T follicular helper cell (primary cell): Measurements from ENCODE around the gene ZBTB38.

Experiments
- DNase-seq: peaks from one replicate; pipeline ENCODE4 v3.0.0-alpha.2; 2020; ENCODE audit warnings: low read depth

The ZBTB38 gene

DNA sequence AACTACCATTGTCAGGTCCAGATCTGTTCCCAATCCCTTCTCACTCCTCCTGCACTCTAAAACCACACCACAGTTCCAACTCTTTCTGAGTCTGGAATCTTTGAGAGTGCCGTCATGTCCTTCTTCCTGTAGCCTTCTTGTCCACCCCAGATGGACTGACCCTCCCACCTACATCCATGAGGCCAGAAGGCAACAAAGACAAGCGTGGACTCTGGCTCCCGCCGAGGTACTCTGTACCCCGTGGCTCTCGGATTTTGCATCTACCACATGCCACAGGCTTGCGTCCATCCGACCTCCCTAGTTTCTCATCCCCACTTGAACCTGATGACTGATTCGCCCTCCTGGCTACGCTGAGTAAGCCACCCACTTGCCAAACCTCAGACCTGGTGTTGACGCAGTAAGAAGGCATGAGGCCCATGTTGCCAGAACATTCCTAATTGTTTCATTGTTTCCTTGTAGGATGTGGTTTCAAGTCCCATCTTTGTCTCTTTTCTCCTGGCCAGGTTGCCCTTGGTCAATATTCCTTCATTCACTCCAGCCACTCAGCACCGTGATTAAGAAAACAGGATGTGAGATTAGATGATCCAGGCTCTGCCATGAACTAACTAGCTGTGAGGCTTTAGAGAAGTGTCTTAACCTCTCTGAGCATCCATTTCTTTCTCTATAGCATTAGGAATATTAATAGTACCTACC is 1.1 kb upstream of the ZBTB38 start:
- no peak for DNase-seq

DNA sequence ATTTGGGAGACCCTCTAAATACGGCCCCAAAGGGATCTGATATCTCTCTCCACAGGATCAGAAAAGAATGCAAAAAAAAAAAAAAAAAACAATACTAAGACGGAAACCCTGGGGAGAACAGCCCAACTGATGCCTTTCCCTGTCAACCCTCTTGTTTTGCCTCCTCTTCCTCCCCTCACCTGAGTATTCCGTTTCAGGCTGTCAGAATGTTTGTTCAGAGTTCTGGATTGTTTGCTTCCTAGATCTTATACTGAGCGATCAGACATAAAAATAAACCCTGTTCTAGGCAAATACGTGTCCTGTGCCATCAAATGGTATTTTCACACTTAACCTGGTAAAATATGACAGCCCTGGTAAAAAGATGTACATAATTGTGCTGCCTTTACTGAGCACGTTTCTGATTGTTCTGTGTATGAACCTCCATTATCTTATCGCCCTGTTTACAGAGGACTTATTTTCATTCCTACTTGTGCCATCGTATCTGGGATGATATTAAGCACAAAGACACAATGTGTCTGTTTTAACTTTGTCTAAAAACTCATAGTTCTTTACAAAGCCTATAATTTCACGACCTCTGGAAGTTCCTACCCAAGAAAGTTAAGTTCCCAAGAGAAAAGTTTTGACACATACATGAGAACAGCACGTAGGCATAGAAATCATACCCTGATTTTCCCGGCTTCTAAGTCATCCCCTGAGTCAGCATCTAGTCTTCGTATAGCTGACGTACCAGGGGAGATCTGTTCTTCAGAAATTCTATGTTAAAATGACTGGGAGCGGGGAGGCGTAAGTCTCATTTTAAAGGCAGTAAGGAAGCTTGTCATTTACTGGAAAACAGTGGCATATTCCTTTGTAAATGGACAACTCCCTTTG is 856 bp downstream of the ZBTB38 start:
- no peak for DNase-seq

DNA sequence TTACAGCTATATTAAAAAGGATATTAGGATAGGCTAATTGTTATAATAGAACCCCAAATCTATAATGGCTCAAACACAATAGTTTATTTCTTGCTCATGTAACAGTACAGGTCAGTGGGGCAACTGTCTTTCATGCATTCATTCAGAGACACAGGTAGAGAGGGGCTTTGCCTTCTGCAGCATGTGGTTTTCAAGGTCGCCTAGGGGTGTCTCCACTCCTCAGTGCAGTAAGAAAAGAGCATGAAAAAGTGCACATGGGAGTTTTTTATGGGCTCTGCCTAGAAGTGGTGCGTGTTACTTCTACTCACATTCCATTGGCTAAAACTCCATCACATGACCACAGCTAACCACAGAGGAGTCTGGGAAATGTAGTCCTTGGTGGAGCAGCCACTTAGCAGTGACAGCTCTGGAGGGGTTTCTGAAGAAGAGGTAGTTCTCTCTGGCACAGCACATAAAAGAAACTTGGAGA is 1.8 kb downstream of the ZBTB38 start:
- DNase-seq, result peak; percentile 52

DNA sequence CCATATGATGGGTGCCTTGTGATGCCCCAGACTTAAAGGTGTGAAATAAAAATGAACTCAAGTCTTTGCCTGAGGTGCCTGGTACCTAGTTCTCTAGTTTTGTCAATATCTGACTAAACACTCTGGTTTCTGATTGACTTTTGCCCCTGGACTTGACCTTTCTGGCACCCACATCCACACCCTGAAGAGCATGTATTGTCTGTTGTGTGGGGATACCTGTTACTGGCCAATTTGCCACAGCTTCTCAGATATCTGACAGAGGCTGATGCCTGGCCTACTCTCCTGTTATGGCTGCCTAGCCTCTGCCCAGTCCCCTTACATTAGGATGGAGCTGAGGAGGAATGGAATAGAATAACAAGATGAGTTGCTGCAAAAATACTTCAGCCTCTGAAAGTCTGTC is 3.6 kb downstream of the ZBTB38 start:
- DNase-seq, result no peak

DNA sequence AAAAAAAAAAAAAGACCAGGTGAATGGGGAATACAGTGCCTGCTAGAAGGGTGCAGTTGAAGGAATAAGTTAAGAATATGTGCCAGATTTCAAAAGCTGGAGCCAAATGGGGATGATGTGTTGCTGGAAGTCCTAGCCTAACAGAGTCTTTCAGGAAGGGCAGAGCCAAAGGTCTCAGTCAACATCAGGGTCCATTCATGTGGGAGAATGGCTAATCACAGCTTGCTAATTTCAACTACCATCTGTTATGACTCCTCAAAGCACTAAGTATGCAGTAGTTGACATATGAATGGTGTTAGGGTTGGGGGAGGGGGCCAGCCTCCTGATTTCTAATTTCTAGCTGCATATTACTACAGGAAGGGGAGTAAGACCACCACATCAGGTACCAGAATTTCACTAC is 4.4 kb downstream of the ZBTB38 start:
- no peak for DNase-seq

DNA sequence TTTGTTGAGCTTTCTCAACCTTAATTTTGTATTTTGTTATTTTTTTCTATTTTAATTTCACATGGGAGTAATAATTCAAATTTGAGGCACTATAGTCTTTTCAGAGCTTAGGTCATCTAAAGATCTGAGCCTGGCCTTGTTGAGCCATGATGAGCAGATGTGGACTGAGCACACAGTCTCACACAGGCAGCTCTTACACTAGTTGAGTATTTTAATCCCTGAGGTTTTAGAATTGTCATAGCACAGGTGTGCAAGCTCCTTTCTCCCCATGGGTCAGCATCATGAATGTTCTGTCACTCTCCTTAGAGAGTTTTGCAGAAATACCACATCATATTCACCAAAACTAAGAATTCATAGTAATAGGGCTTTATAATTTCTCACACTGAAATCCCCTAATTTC is 4.9 kb downstream of the ZBTB38 start:
- DNase-seq, result no peak

DNA sequence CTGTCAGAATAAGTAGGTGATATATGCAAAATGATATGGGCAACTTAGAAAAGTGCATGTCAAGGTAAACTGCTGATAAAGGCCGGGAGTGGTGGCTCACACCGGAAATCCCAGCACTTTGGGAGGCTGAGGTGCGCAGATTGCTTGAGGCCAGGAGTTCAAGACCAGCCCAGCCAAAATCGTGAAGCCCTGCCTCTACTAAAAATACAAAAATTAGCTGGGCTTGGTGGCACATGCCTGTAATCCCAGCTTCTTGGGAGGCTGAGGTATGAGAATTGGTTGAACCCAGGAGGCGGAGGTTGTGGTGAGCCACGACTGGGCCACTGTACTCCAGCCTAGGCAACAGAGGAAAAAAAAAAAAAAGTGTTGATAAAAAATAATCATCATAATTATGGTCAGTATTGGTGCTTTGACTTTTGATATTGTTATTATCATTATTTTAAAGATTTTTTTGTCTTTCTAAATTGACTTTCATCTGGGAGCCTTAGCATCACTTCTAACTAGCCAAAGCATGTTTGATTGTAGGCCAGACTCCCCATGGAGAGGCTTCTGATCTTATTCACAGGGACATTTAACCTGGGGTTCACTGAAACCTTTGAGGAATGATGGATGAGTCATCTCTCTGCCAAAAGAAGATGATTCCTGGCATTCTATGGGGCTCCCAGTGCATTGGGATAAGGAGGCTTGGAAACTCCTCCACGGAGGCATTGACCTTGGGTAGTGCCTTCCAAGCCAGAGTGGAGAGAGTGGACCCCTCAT is 5.6 kb downstream of the ZBTB38 start:
- no peak for DNase-seq

DNA sequence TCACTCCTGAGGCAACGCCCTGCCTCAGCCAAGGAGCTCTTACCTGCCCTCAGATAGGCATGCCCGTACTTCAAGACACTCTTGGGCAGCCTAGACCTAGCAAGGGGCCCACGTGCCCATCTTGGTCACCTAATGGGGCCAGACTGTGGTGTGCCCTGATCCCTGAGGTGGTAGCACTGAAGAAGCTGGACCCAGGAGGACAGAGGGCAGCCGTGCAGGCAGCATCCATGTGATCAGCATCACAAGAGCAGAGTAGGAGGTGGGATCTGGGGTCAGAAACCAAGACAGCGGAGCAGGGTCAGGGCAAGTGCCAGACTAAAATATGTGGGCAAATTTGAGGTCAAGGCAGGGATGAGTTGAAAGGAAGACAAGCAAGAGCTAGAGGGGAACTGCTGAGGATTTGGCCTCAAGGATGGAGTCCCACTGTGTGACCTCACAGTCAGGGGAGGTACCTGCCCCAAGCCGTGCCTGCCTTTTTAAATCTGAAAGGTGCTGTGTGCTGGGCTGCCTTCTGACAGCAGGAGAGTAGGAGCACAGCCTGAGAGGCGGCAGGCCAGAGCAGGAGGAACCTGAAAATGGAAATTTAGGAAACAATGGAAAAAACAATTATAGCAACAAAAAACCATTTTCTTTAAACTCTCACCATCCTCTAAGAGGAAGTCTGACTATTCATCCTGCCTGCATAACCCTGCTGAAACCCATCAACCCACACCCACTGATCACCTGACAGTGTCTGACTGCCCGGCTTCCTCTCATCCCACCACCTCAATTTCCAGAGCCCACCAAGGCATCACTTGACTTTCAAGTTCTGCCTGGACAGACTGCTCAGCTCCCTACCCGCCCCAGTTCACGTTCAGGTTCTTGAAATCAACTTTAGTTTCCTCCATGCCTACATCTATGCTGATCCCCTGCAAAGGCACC is 7.3 kb downstream of the ZBTB38 start:
- DNase-seq, result no peak

DNA sequence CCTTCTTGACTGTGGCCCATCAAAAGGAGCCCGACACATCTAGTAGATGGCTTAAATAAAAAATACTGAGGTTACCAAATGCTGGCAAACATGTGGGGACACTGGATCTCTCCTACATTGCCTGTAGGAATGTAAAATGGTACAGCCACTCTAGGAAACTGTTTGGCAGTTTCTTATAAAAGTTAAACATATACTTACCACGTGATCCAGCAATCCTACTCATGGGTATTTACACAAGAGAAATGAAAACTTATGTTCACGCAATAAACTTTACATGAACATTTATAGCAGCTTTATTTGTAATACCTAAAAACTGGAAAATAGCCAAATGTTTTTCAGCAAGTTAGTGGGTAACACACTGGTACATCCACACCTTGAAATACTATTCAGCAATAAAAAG is 9.1 kb downstream of the ZBTB38 start:
- DNase-seq, result no peak

DNA sequence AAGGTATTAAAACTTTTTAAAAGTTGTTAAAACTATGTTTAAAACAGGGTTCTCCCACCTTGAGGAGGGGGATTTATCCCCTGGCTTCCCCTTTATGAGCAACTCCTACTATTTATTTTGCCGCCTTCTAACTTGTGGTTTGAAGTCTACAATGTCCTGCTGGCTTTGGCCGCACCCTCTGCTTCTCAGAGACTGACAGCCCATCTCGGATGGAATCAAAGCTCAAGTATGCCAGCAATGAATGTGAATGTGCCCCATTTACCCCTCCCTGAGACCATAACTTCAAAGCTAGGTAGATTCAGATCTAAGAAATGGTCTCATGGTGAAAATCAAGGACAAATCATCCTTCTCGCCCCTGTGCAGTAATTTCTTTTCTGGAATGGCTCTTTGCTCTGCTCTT is 10.3 kb downstream of the ZBTB38 start:
- no peak for DNase-seq

DNA sequence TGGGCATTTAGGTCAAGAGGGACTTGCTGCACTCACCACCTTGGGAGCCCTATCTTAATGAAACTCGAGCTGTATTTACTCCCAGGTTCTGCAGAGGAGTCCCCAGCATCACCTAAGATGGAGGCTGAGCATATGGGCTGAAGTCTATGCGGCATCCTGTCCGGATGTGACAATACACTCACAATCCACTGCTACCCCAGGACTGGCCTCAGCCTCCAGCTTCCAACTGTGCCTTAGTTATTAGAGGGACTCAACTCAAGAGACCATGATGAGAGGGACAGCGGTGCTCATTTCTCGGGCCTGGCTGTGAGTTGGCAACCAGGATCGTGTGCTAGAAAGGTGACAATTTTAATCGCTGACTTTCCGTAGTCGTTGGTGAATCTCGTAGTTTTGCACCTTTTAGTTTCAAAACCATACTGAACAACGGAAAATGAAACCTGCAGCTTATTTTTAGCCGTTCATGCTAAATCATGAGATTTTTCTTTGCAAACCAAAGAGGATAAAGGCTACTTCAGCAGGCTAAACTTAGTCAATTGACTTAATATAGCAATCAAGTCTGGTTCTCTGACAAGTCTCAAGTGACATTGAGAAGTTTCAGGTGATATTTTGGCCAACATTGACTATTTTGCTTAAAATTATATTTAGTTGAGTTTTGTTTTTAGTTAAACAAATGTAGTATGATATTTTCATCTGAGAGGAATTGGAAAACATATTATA is 11.1 kb downstream of the ZBTB38 start:
- DNase-seq, result peak; percentile 10

DNA sequence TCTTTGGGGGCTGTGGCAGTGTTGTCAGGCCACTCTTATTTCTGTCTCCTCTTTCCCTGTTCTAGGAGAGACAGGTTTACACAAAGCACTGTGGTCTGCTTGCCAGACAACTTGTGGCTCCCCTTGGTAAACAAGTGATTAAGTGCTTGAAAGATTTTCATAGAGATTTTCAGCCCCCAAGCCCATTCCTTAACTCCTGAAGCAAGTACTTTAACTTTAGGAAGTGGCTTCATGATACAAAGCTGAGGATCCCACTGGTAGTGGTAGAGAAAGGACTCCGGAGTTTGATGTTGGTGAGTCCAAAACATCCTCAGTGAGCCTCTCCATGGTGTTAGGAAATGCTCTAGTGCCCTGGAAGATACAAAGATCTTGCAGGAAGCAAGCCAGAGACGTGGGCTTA is 12.0 kb downstream of the ZBTB38 start:
- DNase-seq, result no peak

DNA sequence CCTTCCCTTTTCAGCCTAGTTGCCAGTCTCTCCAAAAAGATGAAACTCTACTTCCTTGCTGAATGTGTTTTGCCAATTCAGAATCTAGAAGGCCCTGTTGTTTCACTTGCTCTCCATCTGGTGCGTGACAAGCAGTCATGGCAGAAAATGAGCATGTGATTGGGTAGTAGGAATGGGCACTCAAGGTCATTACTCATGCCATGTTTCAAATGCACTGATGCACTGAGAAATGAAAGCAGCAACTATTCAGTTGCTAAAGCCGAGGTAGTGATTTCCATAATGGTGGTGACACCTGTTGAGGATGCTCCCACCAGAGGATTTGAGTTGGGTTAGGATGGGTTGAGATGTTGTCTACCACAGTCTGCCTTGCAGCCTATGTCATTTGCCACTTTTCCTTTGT is 12.7 kb downstream of the ZBTB38 start:
- no peak for DNase-seq

DNA sequence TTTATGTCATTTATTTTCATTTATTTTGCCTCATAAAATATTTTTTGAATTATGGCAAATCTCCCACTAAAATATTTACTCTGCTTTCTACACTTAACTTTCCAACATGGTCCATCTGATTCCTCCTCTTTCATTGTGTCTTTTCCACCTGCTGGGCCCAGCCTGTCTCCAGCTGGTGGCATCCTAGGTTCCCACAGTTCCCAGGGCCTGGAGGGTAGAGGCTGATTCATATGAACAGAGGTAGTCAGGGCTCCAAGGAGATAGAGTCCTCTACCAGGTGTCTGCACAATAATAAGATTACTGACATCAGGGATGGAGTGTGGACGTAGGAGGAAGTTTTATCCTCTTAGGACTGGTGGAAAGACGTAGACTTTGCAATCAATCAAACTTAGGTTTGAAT is 14.3 kb downstream of the ZBTB38 start:
- no peak for DNase-seq

DNA sequence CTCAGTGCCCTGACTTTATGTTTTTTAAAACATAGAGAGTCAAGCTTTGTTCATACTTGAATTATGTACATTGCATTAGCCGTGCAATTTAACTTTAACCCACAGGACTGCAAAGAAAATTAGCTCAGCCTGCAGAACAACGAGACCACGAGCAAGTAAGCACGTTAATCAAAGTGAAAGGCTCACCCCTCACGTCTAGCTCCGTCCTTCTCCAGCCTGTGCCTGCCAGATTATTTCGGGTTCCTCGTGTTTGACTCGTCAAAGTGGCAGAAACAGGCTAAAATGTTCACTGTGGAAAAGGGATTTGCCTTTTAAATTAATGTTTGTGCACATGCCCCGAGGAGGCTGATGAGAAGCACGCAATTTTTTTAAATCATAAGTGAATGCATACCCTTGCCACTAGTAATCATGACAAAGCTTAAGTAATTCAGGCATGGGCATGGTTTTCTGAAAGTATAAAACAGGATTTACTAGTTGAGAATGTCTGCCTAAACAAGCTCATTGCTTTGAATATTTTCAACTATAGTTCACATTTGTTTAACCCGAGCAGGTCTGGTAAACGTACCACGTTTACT is 15.3 kb downstream of the ZBTB38 start:
- no peak for DNase-seq

DNA sequence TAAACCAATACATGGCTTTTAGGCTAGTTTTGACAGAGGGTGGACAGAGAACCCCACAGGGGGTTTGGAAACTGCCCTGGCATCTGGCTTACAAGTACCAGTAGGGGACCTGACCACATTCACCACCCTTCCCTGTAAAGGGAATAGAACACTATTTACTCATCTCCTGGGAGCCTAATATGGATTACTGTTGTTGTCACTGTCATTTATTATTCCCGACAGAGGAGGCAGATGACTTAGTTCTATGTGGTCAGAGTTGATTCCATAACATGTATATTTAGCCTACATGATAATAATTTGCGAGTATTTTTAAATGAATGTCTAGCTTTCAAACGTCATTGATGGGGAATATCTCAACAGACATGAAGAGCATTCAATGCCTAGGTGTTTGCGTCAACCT is 15.9 kb downstream of the ZBTB38 start:
- no peak for DNase-seq

DNA sequence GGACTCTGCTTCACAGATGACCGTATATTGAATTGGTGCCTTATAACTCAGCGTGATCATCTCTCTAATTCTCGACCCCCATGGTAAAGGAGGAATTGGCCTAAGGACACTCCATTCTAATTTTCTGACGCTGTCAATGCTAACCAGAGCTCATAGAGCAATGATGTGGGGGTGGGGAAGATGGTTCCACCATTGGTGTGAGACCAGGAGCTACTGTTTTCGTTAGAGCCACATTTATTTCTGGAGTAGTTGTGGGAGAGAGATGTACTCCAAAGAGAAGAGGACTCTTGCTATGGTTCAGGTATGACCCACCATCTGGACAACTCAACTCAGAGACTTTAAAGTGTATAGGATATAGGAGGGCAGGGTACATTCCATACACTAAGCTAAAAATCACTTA is 16.3 kb downstream of the ZBTB38 start:
- no peak for DNase-seq

DNA sequence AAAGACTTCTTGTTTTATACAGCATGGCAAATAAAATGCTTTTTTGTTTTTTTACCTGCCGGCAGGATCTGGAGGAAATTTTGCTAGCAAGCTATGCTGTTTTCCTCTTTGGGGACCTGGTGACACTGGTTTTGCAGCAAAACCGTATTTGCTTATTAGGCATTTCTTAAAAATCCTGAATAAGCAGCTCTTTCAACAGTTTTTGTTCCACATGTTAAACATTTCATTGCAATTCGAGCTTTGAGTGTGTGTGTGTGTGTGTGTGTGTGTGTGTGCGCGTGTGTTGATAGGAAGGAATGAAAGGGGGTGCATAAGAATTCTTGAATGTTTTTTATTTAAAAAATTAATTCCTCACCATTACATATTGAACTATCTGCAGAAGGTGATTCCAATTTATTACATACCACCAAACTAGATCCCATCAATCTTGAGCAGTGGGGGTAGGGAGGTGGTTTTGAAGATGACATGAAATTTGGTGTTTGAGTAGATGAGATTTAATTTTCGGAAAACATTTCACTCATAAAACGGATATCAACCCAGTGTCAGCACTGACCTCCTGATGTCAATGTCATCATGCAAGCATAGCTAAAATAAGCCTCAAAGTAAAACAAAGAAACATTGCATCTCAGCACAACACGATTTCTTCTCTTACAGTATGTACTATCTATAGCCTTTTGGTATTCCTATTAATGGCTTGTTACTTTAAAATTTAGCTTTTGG is 17.3 kb downstream of the ZBTB38 start:
- no peak for DNase-seq

DNA sequence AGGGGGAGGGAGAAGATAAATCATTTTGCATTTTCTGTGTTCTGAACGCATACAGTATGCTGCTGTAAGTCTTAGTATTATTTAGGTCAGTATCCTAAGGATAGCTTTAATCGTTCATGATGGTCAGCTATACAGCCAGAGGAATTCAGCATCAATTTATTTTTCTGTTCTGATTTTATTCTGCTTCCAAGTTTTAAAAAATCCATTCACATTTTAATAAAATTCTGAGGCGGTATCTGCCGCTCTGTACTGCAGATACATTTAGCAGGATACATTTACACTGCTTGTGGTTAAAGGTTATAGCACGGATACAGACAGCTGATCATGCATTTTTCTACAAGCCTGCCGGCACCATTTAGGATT is 17.8 kb downstream of the ZBTB38 start:
- DNase-seq, result no peak

DNA sequence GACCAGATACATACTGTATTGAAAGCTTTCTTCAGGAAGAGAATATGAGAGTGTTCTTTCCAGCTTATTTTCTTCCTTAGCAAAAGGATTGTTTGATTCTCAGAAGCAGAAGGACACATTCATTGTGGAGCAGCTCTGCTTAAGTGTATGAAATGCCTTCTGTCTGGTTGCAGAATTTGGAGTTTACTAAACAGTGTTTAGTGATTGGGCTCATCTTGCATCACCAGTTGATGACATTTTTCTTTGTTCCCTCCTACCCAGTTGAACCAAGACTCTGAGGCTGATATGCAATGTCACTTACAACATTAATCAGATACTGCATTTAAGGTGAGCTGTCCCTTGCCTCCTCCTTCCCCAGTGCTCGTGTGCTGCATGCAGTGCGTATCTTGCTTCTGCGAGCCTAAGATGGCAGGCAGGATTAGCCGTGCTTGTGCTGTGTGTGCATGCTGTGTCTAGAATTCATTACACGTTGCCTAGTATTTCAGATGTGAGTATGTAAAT is 18.4 kb downstream of the ZBTB38 start:
- DNase-seq, result no peak
